GM19467 (cell line): ENCODE results near the gene ARHGAP21.
A peak's percentile ranks its signal among the peaks of the same experiment; 100 is the strongest.

ENCODE experiments used
- ATAC-seq: cut with Tn5 transposase; IDR thresholded peaks from one replicate; pipeline ENCODE4 v1.9.1; 2021; ENCODE audit warnings: mild to moderate bottlenecking, moderate library complexity; ENCODE audit not compliant: unreplicated experiment

The ARHGAP21 gene

GRCh38 chr10:24589265-24589664, 134.4 kb downstream of the ARHGAP21 start:
- no peak for ATAC-seq

DNA sequence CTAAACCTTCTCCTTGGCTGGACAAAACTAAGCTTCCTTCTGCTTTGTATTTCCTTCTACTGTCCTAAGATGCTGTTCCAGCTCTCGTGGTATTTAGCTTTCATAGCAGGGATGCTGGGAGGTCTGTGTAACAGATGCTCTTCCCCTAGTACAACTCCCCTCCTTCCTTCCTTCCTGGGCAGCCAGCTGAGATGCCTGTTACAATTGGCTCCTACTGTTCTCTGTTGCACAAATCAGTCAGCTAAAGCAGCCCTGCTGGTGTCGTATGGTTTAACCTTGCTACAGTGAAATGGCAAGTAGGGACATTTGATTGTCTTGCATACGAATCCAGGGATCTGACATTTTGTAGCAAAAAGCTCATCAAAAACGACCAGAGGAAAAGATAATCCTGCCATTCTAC, 143.8 kb downstream of the ARHGAP21 start:
- no peak for ATAC-seq

DNA sequence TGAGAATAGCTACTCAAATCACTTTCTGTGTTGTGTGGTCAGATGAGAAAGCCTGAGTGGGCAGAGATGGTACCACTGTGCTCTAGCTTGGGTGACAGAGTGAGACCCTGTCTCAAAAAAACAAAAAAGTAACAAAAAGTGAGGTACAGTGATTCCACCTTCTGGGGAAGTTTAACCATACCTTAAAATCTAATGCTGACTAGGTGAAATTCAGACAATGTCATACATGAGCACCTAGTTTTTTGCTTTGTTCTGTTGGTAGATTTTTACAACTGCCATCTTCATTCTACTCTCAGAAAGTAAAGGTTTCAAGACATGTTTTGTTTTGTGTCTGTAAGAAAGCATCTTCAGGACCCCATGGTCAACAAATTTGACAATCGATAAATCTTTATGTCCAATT, 144.2 kb downstream of the ARHGAP21 start:
- ATAC-seq = no peak

- no peak for ATAC-seq
Measured at GRCh38 chr10:24575481-24576002, 148.1 kb downstream of the ARHGAP21 start.

- no peak for ATAC-seq
Measured at GRCh38 chr10:24574578-24575155, 149.0 kb downstream of the ARHGAP21 start.

DNA sequence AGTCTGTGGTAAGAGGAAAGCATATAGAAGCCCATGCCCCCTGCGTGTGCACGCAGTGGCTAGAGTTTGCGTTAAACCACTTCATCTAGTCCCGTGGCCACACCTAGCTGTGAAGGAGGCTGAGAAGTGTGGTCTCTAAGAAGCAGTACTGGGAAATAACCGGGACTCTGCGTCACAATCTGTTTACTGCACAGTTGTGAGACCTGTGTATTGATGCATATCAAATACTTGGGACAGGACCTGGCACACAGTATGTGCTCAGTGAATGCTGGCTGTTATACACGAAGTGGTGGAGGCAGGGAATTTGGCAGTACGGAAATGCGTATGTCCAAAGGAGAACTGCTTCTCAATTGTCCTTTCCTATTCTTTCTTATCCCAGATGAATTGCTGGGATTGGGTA, 149.5 kb downstream of the ARHGAP21 start:
- ATAC-seq = no peak

- ATAC-seq = no peak
Measured at GRCh38 chr10:24571870-24572450, 151.7 kb downstream of the ARHGAP21 start.

DNA sequence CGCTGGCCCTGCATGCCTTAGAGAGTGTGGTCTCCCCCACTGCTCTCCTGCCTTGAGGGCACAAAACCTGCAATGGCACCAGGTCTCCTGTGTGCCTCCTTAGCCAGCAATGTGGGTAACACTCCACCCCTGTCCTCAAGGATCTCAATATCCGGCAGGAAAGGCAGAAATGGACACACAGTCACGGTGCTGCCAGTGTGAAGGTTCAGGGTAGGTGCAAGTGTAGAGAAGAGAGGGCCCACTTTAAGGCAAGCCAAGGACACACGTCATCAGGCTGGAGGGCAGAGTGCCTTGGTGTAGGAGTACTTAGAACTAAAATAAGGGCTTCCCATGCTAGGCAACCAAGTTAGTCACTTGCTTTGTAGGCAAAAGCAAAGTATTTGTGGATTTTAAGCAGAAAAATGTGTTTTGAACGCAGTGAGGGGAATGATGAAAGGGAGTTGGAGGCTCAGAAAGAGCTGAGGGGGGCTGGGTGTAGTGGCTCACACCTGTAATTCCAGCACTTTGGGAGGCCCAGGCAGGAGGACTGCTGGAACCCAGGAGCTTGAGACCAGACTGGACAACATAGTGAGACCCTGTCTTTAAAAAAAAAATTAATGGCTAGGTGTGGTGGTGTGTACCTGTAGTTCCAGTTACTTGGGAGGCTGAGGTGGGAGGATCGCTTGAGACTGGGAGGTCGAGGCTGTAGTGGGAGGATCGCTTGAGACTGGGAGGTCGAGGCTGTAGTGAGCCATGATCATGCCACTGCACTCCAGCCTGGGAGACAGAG, 152.8 kb downstream of the ARHGAP21 start:
- ATAC-seq = no peak

- ATAC-seq = no peak
Measured at GRCh38 chr10:24569828-24570657, 153.6 kb downstream of the ARHGAP21 start.

- ATAC-seq = no peak
Measured at GRCh38 chr10:24569330-24569796, 154.3 kb downstream of the ARHGAP21 start.

DNA sequence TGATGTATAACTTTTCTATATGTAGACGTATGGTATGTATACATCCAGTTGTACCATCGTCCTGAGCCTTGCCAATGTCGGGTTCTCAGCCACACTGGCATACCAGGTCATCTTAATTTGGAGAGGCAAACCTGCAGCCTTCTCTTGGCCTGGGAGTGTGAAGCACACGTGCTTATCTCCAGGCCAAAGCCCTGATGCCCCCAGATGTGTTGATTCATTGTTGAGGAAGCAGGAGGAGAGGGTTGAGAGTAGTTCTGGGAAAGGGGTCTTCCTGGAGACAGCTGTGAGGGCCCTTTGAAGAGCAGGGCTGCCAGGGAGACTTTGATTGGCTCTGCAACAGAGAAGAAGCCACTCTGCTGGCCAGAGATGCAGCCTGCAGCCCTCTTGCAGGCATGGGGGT, 155.6 kb downstream of the ARHGAP21 start:
- ATAC-seq = no peak

GRCh38 chr10:24561453-24561852, 162.2 kb downstream of the ARHGAP21 start:
- ATAC-seq = no peak

DNA sequence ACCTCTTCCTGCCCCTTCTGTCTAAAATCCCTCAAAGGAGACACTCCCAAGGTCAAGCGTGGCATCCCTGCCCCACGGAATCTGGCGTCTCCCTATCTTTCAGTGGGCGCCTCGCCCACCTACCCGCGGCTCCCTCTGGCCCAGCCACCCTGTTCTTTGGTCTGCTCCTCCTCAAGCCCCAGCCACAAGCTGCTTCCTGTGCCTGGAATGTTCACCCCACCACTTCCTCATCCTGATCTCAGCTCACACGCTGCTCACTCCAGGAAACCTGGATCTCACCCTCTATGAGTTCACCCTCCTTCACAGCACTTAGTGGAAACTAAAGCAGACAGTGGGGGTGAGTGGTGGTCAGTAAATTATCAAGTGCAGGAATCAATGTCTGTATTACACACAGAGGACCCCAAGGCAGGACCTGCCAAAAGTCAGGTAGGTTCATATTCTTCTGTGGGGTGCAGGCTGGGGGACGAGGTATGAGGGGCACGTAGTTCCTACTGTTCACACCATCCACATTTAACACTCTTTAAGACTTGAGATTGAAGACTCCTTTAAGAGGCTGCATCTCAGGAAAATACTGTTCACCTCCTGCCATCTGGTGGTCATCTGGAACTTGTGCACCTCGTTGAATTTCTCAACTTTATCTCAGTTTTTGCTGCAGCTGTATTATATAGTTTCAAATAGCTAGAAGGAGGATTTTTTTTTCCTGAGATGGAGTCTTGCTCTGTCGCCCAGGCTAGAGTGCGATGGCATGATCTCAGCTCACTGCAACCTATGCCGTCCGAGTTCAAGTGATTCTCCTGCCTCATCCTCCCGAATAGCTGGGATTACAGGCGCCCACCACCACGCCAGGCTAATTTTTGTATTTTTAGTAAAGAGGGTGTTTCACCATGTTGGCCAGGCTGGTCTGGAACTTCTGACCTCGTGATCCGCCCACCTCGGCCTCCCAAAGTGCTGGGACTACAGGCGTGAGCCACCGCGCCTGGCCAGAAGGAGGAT, 166.6 kb downstream of the ARHGAP21 start:
- ATAC-seq = peak; percentile 51

DNA sequence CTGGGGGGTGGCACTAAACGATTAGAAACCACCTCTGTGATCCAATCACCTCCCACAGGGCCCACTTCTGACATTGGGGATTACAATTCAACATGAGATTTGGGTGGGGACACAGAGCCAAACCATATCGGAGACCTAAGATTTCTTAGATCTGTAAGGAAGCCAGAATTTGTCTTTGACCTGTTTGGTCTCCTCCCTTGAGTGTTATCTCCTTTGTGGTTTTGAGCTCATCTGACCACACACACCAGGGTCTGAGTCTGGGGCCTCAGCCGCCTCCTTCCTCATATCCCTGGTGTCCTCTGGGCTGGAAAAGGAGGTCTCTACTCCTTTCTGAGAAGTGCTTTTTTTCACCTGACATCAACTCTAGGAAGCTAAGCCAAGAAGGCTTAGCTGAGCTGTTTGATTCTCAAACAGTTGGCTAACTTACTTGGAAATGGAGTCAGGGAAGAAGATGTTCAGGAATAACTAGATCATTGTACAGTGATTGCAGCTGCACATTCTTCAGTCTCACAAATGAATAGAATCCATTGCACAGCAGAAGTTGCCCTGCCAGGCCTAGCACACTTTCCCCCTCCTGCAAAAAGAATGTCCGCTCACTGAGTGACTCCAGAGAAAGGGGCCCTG, 167.4 kb downstream of the ARHGAP21 start:
- no peak for ATAC-seq

GRCh38 chr10:24554036-24554435, 169.7 kb downstream of the ARHGAP21 start:
- no peak for ATAC-seq

DNA sequence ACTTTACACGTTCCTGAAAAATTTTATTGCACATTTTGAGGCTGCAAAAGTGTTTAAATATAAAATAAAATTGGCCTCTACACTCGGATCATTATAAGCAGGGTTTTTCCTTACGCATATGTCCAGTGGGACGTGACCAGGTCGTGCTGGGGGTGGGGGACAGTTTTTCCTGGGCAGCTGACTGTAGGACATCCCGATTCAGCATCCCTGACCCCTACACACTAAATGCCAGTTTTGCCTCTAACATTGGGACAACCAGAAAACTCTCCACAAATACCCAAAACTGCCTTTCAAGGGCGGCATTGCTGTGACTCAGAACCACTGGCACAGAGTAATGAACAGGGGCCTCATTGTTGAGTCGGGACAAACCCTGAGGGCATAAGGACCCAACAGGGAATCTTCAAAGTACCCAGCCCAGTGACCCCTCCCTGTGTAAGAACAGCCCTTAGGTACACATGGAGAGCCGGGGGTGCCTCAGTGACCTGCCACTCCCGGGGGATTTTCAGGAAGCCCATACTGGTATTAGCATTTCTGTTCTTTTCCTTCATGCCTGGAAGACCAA, 170.6 kb downstream of the ARHGAP21 start:
- ATAC-seq = no peak

DNA sequence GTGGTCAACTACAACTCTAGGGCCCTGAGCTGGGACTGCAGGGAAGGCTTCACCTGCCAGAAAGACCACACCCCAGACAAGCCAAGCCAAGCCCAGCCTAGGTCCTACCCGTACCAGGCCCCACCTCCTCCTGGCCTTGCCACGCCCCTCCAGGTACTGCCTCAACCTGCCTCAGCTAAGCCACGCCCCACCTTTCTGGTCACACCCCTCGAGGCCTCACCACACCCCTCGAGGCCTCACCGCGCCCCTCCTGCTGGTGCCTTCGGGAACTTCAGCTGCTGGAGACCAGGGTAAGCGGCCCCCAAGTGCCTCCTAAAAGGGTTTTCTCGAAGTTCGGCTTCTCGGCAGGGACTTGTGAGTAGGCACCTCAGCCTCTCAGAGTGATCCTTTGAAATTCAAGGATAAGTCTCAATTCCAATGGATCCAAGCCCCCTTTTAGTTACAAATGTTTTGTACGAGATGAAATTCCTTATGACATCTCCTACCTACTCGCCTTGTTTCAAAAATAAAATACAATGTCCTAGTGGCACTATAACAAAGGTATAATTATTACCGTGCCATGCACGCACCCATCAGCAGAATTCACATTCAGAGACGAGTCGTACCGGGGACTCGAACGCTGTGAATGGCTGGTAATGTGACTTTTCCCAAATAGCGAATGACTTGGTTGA, 171.2 kb downstream of the ARHGAP21 start:
- ATAC-seq = peak; percentile 68

- no peak for ATAC-seq
Measured at GRCh38 chr10:24551161-24551560, 172.5 kb downstream of the ARHGAP21 start.

DNA sequence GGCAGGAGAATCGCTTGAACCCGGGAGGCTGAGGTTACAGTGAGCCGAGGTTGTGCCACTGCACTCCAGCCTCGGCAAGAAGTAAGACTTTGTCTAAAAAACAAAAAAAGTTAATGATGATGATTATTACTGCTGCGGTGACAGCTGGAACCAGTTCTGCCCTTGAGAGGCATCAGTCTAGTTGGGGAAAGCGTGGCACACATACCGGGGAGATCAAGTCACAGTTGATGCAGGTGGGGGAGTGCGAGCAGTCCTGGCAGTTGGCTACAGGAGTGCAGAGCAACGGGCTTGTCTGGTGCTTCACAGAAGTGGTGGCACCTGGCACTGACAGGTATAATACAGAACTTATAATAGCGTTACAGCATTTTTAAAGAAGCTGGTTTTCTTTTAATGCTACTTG, 173.0 kb downstream of the ARHGAP21 start:
- no peak for ATAC-seq
